ENCODE data around the gene UAP1L1. TPM values are rescaled to one million over a fixed set of nuclear protein-coding genes. Genes with fewer than 3 reads are reported as not detected.

The UAP1L1 gene
- total RNA-seq, 2 experiments from 2014 or later: 6.7 to 7.7 TPM

GRCh38 chr9:137126786-137127185, 49.5 kb downstream of the UAP1L1 start:
- intact Hi-C loops (cut with micrococcal nuclease): loop anchor here (5.0 kb wide), 1 partner anchor 116 kb away; the partner anchor contains the start of gene TUBB4B
- peaks cover 2% of the 10 kb centered on the region for H3K36me3 Mint-ChIP-seq
- H3K27ac Mint-ChIP-seq: peak overlapping the region; percentile 87
- ChIA-PET CTCF (interaction anchor here (1.4 to 2.1 kb wide), 4 partner anchors 40 to 110 kb away, joined by 3 to 8 read pairs (median 5); partner anchors contain the start of genes ANAPC2, MAN1B1, RNF224 and SSNA1), POLR2A (interaction anchor here (1.0 to 1.6 kb wide), 4 partner anchors 61 to 96 kb away, joined by 3 to 14 read pairs (median 4); partner anchors contain the start of genes ANAPC2, RNF208 and SSNA1)
- DNase-seq: no peak
- H3K27me3 Mint-ChIP-seq: no peaks in the 10 kb centered on the region
- peaks cover 20% of the 10 kb centered on the region for H3K4me1 Mint-ChIP-seq (ENCODE audit: low read depth)
- H3K9me3 Mint-ChIP-seq: no peaks in the 10 kb centered on the region
- H3K4me3 Mint-ChIP-seq: peak overlapping the region; percentile 84

GRCh38 chr9:137127301-137128157, 50.2 kb downstream of the UAP1L1 start:
- ChIA-PET CTCF (interaction anchor here (1.0 to 1.5 kb wide), 8 partner anchors 41 to 109 kb away, joined by 3 to 8 read pairs (median 4); partner anchors contain the start of genes ANAPC2, MAN1B1, RNF224 and SSNA1), POLR2A (interaction anchor here (0.6 to 4.3 kb wide), 10 partner anchors 12 to 130 kb away, joined by 3 to 26 read pairs (median 4); partner anchors contain the start of genes ANAPC2, RNF208, SSNA1 and TUBB4B)
- H3K4me3 Mint-ChIP-seq: peak overlapping the region; percentile 84
- intact Hi-C loops (cut with micrococcal nuclease): loop anchor here (2.0 to 5.0 kb wide), 2 partner anchors 95 to 115 kb away; partner anchors contain the start of genes RNF208 and TUBB4B
- DNase-seq: peak; percentile 50
- no peaks in the 10 kb centered on the region for H3K27me3 Mint-ChIP-seq
- H3K9me3 Mint-ChIP-seq: no peaks in the 10 kb centered on the region
- H3K36me3 Mint-ChIP-seq: peaks cover 2% of the 10 kb centered on the region
- H3K27ac Mint-ChIP-seq: peak overlapping the region; percentile 87
- peaks cover 20% of the 10 kb centered on the region for H3K4me1 Mint-ChIP-seq (ENCODE audit: low read depth)

GRCh38 chr9:137128158-137128861, 51.0 kb downstream of the UAP1L1 start:
- DNase-seq: peak; percentile 58
- Mint-ChIP-seq H3K36me3 (peaks cover 2% of the 10 kb centered on the region), H3K4me1 (ENCODE audit: low read depth) (peaks cover 20% of the 10 kb centered on the region), H3K4me3 (peak overlapping the region; percentile 84), H3K9me3 (no peaks in the 10 kb centered on the region), H3K27ac (peak overlapping the region; percentile 87), H3K27me3 (peaks cover 2% of the 10 kb centered on the region)
- ChIA-PET POLR2A (interaction anchor here (0.6 to 4.3 kb wide), 9 partner anchors 13 to 114 kb away, joined by 3 to 26 read pairs (median 6); partner anchors contain the start of genes ANAPC2, DPP7, RNF208 and SSNA1), CTCF (interaction anchor here (1.0 to 2.7 kb wide), 10 partner anchors 48 to 109 kb away, joined by 3 to 11 read pairs (median 5); partner anchors contain the start of genes ANAPC2, RNF224 and SSNA1)
- intact Hi-C loops (cut with micrococcal nuclease): loop anchor here (2.0 to 5.0 kb wide), 2 partner anchors 94 to 114 kb away; partner anchors contain the start of genes RNF208 and TUBB4B

GRCh38 chr9:137128862-137129455, 51.6 kb downstream of the UAP1L1 start:
- Mint-ChIP-seq H3K4me1 (ENCODE audit: low read depth) (peaks cover 20% of the 10 kb centered on the region), H3K27me3 (peaks cover 2% of the 10 kb centered on the region), H3K36me3 (peaks cover 2% of the 10 kb centered on the region), H3K9me3 (no peaks in the 10 kb centered on the region), H3K27ac (peak overlapping the region; percentile 87), H3K4me3 (peak overlapping the region; percentile 84)
- POLR2A ChIA-PET: interaction anchor here (1.0 to 4.3 kb wide), 10 partner anchors 14 to 113 kb away, joined by 3 to 26 read pairs (median 9); partner anchors contain the start of genes ANAPC2, DPP7, MAN1B1 and NDOR1
- CTCF ChIA-PET: interaction anchor here (0.6 to 2.7 kb wide), 20 partner anchors 10 to 173 kb away, joined by 3 to 13 read pairs (median 4); partner anchors contain the start of genes ANAPC2, GRIN1, NRARP and SSNA1
- peak; percentile 40 for DNase-seq
- intact Hi-C loops (cut with micrococcal nuclease): loop anchor here (1.0 to 5.0 kb wide), 5 partner anchors 15 to 113 kb away; partner anchors contain the start of genes DPP7, MAN1B1, RNF208 and TUBB4B

GRCh38 chr9:137129456-137130175, 52.3 kb downstream of the UAP1L1 start:
- Mint-ChIP-seq H3K36me3 (peaks cover 2% of the 10 kb centered on the region), H3K4me3 (peak overlapping the region; percentile 84), H3K27me3 (peaks cover 2% of the 10 kb centered on the region), H3K9me3 (no peaks in the 10 kb centered on the region), H3K27ac (peak overlapping the region; percentile 70), H3K4me1 (ENCODE audit: low read depth) (peaks cover 20% of the 10 kb centered on the region)
- POLR2A ChIA-PET: interaction anchor here (0.6 to 4.3 kb wide), 12 partner anchors 15 to 113 kb away, joined by 3 to 26 read pairs (median 7); partner anchors contain the start of genes ANAPC2, DPP7, MAN1B1 and NDOR1
- DNase-seq: peak; percentile 94
- CTCF ChIA-PET: interaction anchor here (0.6 to 2.7 kb wide), 21 partner anchors 9 to 172 kb away, joined by 3 to 13 read pairs (median 4); partner anchors contain the start of genes ANAPC2, GRIN1, NRARP and RNF224
- intact Hi-C loops (cut with micrococcal nuclease): loop anchor here (1.0 to 5.0 kb wide), 5 partner anchors 15 to 113 kb away; partner anchors contain the start of genes DPP7, MAN1B1, RNF208 and TUBB4B

GRCh38 chr9:137130176-137130755, 52.9 kb downstream of the UAP1L1 start:
- peaks cover 2% of the 10 kb centered on the region for H3K36me3 Mint-ChIP-seq

More at GRCh38 chr9:137130176-137130755, 52.9 kb downstream of the UAP1L1 start:
- Mint-ChIP-seq H3K4me3 (peak overlapping the region; percentile 78), H3K27me3 (peaks cover 2% of the 10 kb centered on the region), H3K9me3 (no peaks in the 10 kb centered on the region), H3K4me1 (ENCODE audit: low read depth) (peaks cover 20% of the 10 kb centered on the region), H3K27ac (no peak overlapping the region)
- POLR2A ChIA-PET: interaction anchor here (0.6 to 4.3 kb wide), 12 partner anchors 16 to 112 kb away, joined by 3 to 26 read pairs (median 7); partner anchors contain the start of genes ANAPC2, DPP7, MAN1B1 and NDOR1
- CTCF ChIA-PET: interaction anchor here (1.0 to 2.7 kb wide), 19 partner anchors 9 to 130 kb away, joined by 3 to 13 read pairs (median 5); partner anchors contain the start of genes ANAPC2, GRIN1, RNF224 and SSNA1
- DNase-seq: peak; percentile 16
- intact Hi-C loops (cut with micrococcal nuclease): no loop called here

Other genes starting within 250 kb of the UAP1L1 start
- gene AJM1, start 235.0 kb upstream of the UAP1L1 start, total RNA-seq: 1 to 10 TPM; 3.8 to 4.2 TPM
- gene PHPT1, start 228.1 kb upstream of the UAP1L1 start, total RNA-seq: 10 to 100 TPM; 92.2 to 95.5 TPM
- 10 to 100 TPM; 13.0 to 14.3 TPM for gene MAMDC4, start 225.2 kb upstream of the UAP1L1 start, total RNA-seq
- 100 to 1,000 TPM; 302 to 311 TPM for gene EDF1, start 211.2 kb upstream of the UAP1L1 start, total RNA-seq
- gene TRAF2, start 191.0 kb upstream of the UAP1L1 start, total RNA-seq: 10 to 100 TPM; 40.0 to 41.4 TPM
- gene FBXW5, start 132.8 kb upstream of the UAP1L1 start, total RNA-seq: 10 to 100 TPM; 66.8 to 69.4 TPM
- under 1 TPM; 0.90 to 0.94 TPM for gene C8G, start 132.3 kb upstream of the UAP1L1 start, total RNA-seq
- 1 to 10 TPM; 1.6 to 2.1 TPM for gene LCN12, start 125.2 kb upstream of the UAP1L1 start, total RNA-seq
- gene PTGDS, start 100.0 kb upstream of the UAP1L1 start, total RNA-seq: not detected
- gene LCNL1, start 94.5 kb upstream of the UAP1L1 start, total RNA-seq: not detected
- 10 to 100 TPM; 71.0 to 71.2 TPM for gene PAXX, start 85.1 kb upstream of the UAP1L1 start, total RNA-seq
- gene CLIC3, start 80.9 kb upstream of the UAP1L1 start, total RNA-seq: under 1 TPM; 0.43 to 0.61 TPM
- gene ABCA2, start 49.3 kb upstream of the UAP1L1 start, total RNA-seq: 10 to 100 TPM; 22.1 to 22.9 TPM
- gene FUT7, start 45.4 kb upstream of the UAP1L1 start, total RNA-seq: 1 to 10 TPM in 1 of 2 experiments, under 1 TPM in 1; 0.85 to 1.3 TPM
- 10 to 100 TPM; 36.0 to 42.6 TPM for gene NPDC1, start 31.3 kb upstream of the UAP1L1 start, total RNA-seq
- gene ENTPD2, start 23.5 kb upstream of the UAP1L1 start, total RNA-seq: not detected
- 1 to 10 TPM; 6.4 to 6.6 TPM for gene SAPCD2, start 7.0 kb upstream of the UAP1L1 start, total RNA-seq
- gene MAN1B1, start 9.5 kb downstream of the UAP1L1 start, total RNA-seq: 10 to 100 TPM; 32.9 to 33.1 TPM
- 100 to 1,000 TPM; 195 to 208 TPM for gene DPP7, start 37.2 kb downstream of the UAP1L1 start, total RNA-seq
- gene GRIN1, start 61.6 kb downstream of the UAP1L1 start, total RNA-seq: not detected
- not detected for gene LRRC26, start 92.5 kb downstream of the UAP1L1 start, total RNA-seq
- not detected for gene TMEM210, start 94.5 kb downstream of the UAP1L1 start, total RNA-seq
- 10 to 100 TPM; 36.3 to 36.9 TPM for gene ANAPC2, start 111.0 kb downstream of the UAP1L1 start, total RNA-seq
- 10 to 100 TPM; 58.9 to 62.1 TPM for gene SSNA1, start 111.2 kb downstream of the UAP1L1 start, total RNA-seq
- gene TPRN, start 123.2 kb downstream of the UAP1L1 start, total RNA-seq: 1 to 10 TPM; 6.1 to 6.7 TPM
- 10 to 100 TPM; 30.0 to 31.1 TPM for gene TMEM203, start 128.1 kb downstream of the UAP1L1 start, total RNA-seq
- gene NDOR1, start 128.2 kb downstream of the UAP1L1 start, total RNA-seq: 10 to 100 TPM; 29.4 to 31.3 TPM
- gene RNF208, start 144.7 kb downstream of the UAP1L1 start, total RNA-seq: 1 to 10 TPM; 3.4 to 4.4 TPM
- under 1 TPM; 0.21 to 0.70 TPM for gene CYSRT1, start 147.7 kb downstream of the UAP1L1 start, total RNA-seq
- gene RNF224, start 150.0 kb downstream of the UAP1L1 start, total RNA-seq: not detected
- gene SLC34A3, start 153.4 kb downstream of the UAP1L1 start, total RNA-seq: not detected
- gene TUBB4B, start 163.8 kb downstream of the UAP1L1 start, total RNA-seq: 100 to 1,000 TPM; 320 to 325 TPM
- gene STPG3, start 173.8 kb downstream of the UAP1L1 start, total RNA-seq: not detected
- gene NELFB, start 177.8 kb downstream of the UAP1L1 start, total RNA-seq: 10 to 100 TPM; 57.2 to 57.9 TPM
- 1 to 10 TPM; 6.6 to 6.8 TPM for gene TOR4A, start 200.2 kb downstream of the UAP1L1 start, total RNA-seq
- 1 to 10 TPM in 1 of 2 experiments, under 1 TPM in 1; 0.82 to 1.1 TPM for gene NRARP, start 224.8 kb downstream of the UAP1L1 start, total RNA-seq